ENCODE data around the gene NR1D1.

Gene NR1D1

DNA sequence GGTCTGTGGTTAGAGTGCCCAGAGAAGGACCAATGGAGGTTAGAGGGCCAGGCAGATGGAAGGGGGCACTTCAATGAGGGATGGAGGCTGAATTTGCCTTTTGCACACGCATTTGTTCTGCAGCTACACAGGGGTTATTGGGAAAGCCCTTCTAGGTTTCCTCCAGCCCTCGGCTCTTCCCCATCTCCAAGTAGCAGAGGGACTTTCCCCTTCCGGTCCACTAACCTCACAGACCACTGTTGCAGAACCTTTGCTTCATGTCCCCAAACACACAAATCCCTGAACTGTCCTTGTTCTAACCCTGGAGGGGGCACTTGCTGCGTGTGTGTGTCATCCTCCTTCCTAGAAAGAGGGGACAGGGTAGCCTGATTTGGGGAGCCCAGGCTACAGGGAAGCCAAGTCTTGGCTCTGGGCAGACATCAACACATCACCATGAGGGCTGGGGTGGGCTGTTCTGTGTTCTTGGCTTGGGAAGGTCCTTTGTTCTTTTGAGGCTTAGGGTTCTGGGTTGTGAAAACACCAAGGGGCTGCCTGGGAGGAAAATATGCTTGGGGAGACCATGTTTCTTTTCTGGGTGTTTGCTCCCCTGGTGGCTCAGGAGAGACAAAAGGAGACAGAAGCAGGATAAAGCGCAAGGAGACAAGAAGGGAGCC, 7.3 kb upstream of the NR1D1 start:
- ChIA-PET CTCF (interaction anchor here (1.2 to 3.1 kb wide), 2 partner anchors 32 to 60 kb away, joined by 3 to 16 read pairs; no protein-coding TSS in a partner anchor), POLR2A (no interaction called here)
- TF ChIP-seq, protein P1, sequence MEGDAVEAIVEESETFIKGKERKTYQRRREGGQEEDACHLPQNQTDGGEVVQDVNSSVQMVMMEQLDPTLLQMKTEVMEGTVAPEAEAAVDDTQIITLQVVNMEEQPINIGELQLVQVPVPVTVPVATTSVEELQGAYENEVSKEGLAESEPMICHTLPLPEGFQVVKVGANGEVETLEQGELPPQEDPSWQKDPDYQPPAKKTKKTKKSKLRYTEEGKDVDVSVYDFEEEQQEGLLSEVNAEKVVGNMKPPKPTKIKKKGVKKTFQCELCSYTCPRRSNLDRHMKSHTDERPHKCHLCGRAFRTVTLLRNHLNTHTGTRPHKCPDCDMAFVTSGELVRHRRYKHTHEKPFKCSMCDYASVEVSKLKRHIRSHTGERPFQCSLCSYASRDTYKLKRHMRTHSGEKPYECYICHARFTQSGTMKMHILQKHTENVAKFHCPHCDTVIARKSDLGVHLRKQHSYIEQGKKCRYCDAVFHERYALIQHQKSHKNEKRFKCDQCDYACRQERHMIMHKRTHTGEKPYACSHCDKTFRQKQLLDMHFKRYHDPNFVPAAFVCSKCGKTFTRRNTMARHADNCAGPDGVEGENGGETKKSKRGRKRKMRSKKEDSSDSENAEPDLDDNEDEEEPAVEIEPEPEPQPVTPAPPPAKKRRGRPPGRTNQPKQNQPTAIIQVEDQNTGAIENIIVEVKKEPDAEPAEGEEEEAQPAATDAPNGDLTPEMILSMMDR (IDR thresholded peaks at IDR 0.05; ENCODE audit: control extremely low read depth, extremely low read depth, low read depth, missing control alignments) = no peak
- DNase-seq (ENCODE audit: extremely low spot score) = no peak

DNA sequence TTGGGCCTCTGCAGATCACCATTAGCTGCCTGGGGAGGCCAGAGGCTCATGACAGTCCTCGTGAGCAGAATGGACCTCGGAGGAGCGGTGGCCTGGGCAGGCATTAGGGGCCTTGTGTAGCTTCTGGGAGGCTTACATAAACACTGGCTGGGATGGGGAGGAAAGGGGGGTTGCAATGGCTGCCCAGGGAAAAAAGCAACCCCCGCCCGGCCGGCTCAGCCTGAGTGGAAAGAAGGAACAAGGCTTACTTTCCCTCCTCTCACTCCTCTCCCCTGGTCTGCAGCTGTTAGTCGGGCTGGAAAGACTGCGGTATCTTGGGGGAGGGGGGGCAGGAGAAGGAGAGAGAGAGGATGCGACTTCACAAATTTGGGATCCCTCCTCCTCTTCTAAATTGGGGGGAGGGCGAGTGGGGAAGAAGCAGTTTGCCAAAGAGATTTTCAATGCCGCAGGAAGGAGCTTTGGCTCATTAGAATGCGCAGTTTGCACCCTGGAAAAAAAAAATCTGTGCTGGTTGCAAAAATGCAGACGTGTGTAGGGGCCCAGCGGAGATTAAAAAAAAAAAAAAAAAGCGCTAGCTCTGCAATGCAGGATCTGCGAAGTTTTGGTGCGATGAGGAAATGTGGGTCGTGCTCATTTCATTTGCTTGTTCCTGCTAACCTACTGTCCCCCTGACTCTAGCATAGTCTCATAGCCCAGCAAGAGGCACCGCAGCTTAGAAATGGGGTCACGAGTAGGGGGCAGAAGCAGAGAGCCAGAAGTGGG, 6.6 kb upstream of the NR1D1 start:
- DNase-seq (ENCODE audit: extremely low spot score) = no peak
- POLR2A ChIA-PET = interaction anchor here (0.5 kb wide), 1 partner anchor 57 kb away, joined by 5 read pairs; no protein-coding TSS in a partner anchor

DNA sequence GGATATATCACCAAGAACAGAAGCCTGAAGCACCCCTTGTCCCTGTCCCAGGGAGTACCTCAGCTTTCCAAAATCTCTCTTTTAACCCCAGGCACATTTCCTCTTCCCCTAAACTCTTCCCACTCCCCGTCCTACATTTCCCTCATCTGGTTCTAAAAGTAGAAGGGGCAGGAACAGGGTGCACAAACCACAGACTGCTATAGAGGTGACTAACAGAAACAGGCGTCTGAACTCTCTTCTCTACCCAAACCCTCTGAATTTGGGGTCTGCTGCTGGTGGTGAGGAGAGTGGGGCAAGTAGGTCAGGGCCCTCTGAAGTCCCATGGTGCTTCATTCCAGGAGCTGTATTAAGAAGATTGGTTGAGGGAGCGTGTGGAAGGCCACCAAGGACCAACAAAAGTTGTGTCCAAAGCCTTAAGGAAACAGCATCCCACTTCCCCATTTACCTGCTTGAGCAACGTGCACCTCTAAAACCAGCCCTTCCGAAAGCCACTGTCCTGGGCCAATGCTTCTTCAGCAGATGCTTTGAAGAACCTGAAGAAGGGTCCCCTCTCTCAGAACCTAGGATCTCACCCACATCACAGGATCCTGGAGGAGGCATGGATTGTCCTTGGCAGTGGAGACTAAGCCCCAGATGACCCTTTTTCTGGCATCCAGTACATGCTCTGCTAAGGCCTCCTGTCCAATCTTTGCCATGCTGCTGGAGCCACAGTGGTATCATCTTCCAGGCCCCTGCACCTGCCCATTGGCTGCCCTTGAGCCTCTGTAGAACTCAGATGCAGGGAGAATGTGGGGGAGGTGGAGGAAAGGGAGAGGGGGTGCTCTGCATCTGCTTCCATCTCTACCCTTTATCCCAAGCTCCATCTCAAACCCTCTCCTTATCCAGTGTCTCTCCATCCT, 5.7 kb upstream of the NR1D1 start:
- TF ChIP-seq, protein P1 (IDR thresholded peaks at IDR 0.05; ENCODE audit: control extremely low read depth, extremely low read depth, low read depth, missing control alignments) = no peak
- POLR2A ChIA-PET = interaction anchor here (0.5 kb wide), 1 partner anchor 56 kb away, joined by 5 read pairs; no protein-coding TSS in a partner anchor
- CTCF ChIA-PET = interaction anchor here (1.0 to 3.1 kb wide), 5 partner anchors 31 to 92 kb away, joined by 3 to 16 read pairs (median 3); no protein-coding TSS in a partner anchor
- no peak for DNase-seq (ENCODE audit: extremely low spot score)

More for the DNA sequence above, 6.6 kb upstream of the NR1D1 start:
- CTCF ChIA-PET = interaction anchor here (1.0 to 3.1 kb wide), 4 partner anchors 32 to 93 kb away, joined by 3 to 16 read pairs (median 3); no protein-coding TSS in a partner anchor
- TF ChIP-seq, protein P1 (IDR thresholded peaks at IDR 0.05; ENCODE audit: control extremely low read depth, extremely low read depth, low read depth, missing control alignments) = no peak

DNA sequence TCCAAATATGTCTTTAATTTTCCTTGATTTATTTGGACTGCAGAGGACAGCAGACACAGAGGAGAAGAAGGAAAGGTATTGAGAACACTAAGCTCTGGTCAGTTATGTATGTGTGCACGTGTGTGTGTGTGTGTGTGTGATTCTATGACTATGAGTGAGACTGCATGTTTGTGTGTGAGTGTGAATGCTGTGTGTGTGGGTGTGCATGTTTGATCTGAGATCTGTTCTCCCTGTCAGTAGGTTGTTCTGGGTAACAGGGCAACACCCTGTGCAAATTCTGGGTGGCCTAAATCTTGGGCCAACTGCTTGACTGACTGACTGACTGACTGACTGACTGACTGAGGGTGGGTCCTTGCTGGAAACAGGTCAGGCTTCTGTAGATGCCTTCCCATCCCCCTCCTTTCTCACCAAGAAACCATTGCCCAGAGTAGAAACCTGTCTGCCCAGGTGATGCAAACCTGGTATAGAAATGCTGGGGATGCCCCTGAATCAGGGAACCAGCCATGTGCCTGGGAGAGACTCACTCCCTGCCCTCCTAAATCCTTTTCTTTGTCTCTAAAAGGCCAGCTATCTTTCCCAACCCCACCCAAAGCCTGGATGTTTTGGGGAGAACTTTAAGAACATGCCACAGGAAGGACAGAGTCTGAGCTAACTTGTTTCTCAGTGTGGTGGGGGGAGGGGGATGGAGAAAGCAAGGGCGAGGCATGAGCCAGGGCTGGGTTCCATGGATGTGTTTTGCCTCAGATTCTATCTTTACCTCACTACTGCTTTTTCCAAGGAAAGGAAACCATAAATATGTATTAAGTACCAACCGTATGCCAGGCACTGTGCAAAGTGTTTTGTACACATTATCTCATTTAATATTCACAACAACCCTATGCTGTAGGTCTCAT, 4.5 kb upstream of the NR1D1 start:
- no peak for DNase-seq (ENCODE audit: extremely low spot score)
- ChIA-PET CTCF (interaction anchor here (1.2 to 10.7 kb wide), 4 partner anchors 7 to 64 kb away, joined by 3 to 180 read pairs (median 11); no protein-coding TSS in a partner anchor), POLR2A (no interaction called here)
- TF ChIP-seq, protein P1 (IDR thresholded peaks at IDR 0.05; ENCODE audit: control extremely low read depth, extremely low read depth, low read depth, missing control alignments) = no peak

DNA sequence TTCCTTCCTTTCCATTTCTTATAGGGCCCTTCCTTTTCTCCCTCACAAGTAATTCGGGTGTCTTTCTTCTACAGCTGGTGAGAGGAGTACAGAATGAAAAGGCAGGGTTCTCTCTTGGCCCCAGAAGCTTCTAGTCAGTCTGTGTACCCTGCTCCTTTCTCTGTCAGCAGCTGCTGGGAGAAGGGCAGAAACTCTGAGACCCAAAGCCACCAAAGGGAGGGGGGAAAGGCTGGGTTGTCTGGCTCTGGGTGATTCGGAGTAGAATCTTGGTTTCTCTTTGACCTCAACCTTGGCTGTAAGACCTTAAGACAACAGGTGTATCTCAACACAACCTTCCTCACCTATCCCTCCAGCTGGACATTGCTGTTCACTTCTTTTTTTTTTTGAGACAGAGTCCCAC, 3.3 kb upstream of the NR1D1 start:
- no peak for DNase-seq (ENCODE audit: extremely low spot score)
- POLR2A ChIA-PET = interaction anchor here (1.0 kb wide), 1 partner anchor 9 kb away, joined by 3 read pairs; no protein-coding TSS in a partner anchor
- CTCF ChIA-PET = interaction anchor here (1.1 to 10.7 kb wide), 6 partner anchors 8 to 50 kb away, joined by 3 to 180 read pairs (median 5); partner anchors contain the start of gene MED24
- TF ChIP-seq, protein P1 (IDR thresholded peaks at IDR 0.05; ENCODE audit: control extremely low read depth, extremely low read depth, low read depth, missing control alignments) = no peak
